HG03064 (cell line): ENCODE results near the gene FGF12.
A peak's percentile ranks its signal among the peaks of the same experiment; 100 is the strongest.
"Not testable (repeated sequence)": the region's sequence is repeated elsewhere in the genome, so short reads cannot be mapped to it uniquely, and the experiment has no call there.

Experiments
- ATAC-seq: cut with Tn5 transposase; IDR thresholded peaks from one replicate; pipeline ENCODE4 v1.9.1; 2021; ENCODE audit warnings: low read depth; ENCODE audit not compliant: unreplicated experiment

The FGF12 gene

GRCh38 chr3:192607798-192608197 lies 119.5 kb downstream of the FGF12 start:
- no peak for ATAC-seq

GRCh38 chr3:192597913-192598312 lies 129.4 kb downstream of the FGF12 start:
- ATAC-seq: no peak

GRCh38 chr3:192597506-192597905 lies 129.8 kb downstream of the FGF12 start:
- ATAC-seq: no peak

- ATAC-seq: no peak
These were observed 148.6 kb downstream of the FGF12 start for GRCh38 chr3:192578729-192579128.

- no peak for ATAC-seq
These were observed 149.5 kb downstream of the FGF12 start for GRCh38 chr3:192577811-192578210.

GRCh38 chr3:192577271-192577670 lies 150.1 kb downstream of the FGF12 start:
- ATAC-seq: no peak

GRCh38 chr3:192576704-192577103 lies 150.6 kb downstream of the FGF12 start:
- ATAC-seq: not testable (repeated sequence)

- ATAC-seq: no peak
These were observed 151.3 kb downstream of the FGF12 start for GRCh38 chr3:192575879-192576506.

GRCh38 chr3:192573240-192573639 lies 154.1 kb downstream of the FGF12 start:
- no peak for ATAC-seq

- no peak for ATAC-seq
These were observed 156.2 kb downstream of the FGF12 start for GRCh38 chr3:192570821-192571791.

- ATAC-seq: no peak
These were observed 157.0 kb downstream of the FGF12 start for GRCh38 chr3:192570315-192570714.

- peak; percentile 80 for ATAC-seq
These were observed 160.5 kb downstream of the FGF12 start for GRCh38 chr3:192566706-192567290.

GRCh38 chr3:192564611-192565010 lies 162.7 kb downstream of the FGF12 start:
- ATAC-seq: no peak

GRCh38 chr3:192563417-192563816 lies 163.9 kb downstream of the FGF12 start:
- ATAC-seq: no peak

GRCh38 chr3:192553707-192554106 lies 173.6 kb downstream of the FGF12 start:
- no peak for ATAC-seq

GRCh38 chr3:192550356-192550755 lies 177.0 kb downstream of the FGF12 start:
- ATAC-seq: no peak

GRCh38 chr3:192545333-192545732 lies 182.0 kb downstream of the FGF12 start:
- no peak for ATAC-seq

GRCh38 chr3:192543163-192543562 lies 184.2 kb downstream of the FGF12 start:
- ATAC-seq: no peak

GRCh38 chr3:192516820-192517219 lies 210.5 kb downstream of the FGF12 start:
- ATAC-seq: no peak

- no peak for ATAC-seq
These were observed 211.7 kb downstream of the FGF12 start for GRCh38 chr3:192515664-192516045.
